Measurements from ENCODE around the gene C10orf53.

- TF ChIP-seq CTCF (IDR thresholded peaks at IDR 0.05; ENCODE audit: poor library complexity) (no peak), EZH2 (IDR thresholded peaks at IDR 0.05; ENCODE audit: borderline replicate concordance) (no peak)
Observed at GRCh38 chr10:49657606-49658005, 21.8 kb upstream of the C10orf53 start.

Data from hepatocyte (in vitro differentiated cells).